ENCODE data around the gene PCED1B. TPM values are rescaled to one million over a fixed set of nuclear protein-coding genes. Genes with fewer than 3 reads are reported as not detected.

The PCED1B gene
- total RNA-seq, 2 donors from 2014 or later: 2.3 to 14.2 TPM

- 100% methylated on average over 2 of the region's 2 CpGs for WGBS, 2 donors
- no peak overlapping the region for H3K4me3 ChIP-seq
- TF ChIP-seq POLR2A (IDR thresholded peaks at IDR 0.05) (no peak), CTCF (IDR thresholded peaks at IDR 0.05) (no peak)
- DNase-seq (no peak), ATAC-seq (no peak)
- H3K36me3 ChIP-seq (replicated peaks in 1 of 2; ENCODE audit: insufficient read depth in 1 of 2, low read depth in 2 of 2): no peaks in the 10 kb centered on the region
- H3K9me3 ChIP-seq: no peaks in the 10 kb centered on the region
- no peak overlapping the region for H3K27ac ChIP-seq
- peaks cover 29% of the 10 kb centered on the region for H3K4me1 ChIP-seq
- intact Hi-C loops (cut with DNase I): no loop called here
- no peaks in the 10 kb centered on the region for H3K27me3 ChIP-seq
Observed at GRCh38 chr12:47221256-47222023, 142.0 kb downstream of the PCED1B start.

DNA sequence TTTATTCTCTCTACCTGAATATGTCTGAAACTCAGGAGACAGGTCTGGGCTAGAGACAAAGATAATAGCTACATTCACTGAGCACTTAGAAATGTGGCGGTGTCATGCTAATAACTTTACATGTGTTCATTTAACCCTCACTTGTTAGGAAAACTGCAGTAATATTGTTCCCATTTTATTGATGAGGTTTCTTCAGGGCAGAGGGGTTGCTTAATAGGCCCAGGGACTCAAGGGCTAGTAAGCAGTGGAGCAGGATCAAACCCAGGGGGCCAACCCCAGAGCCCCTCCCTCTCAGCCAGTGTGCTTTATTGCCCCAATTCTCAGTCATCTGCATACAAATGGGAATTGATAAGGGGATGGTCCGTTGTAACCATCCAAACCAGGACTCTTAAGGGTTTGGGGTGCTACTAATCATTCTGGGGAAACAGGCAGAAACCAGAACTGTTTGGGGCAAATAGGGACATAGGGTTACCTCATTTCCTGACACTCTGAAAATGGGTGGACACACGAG lies 143.2 kb downstream of the PCED1B start:
- TF ChIP-seq POLR2A (IDR thresholded peaks at IDR 0.05) (no peak), CTCF (IDR thresholded peaks at IDR 0.05) (no peak)
- Histone ChIP-seq H3K4me3 (no peak overlapping the region), H3K9me3 (no peaks in the 10 kb centered on the region), H3K27me3 (no peaks in the 10 kb centered on the region), H3K36me3 (replicated peaks in 1 of 2; ENCODE audit: insufficient read depth in 1 of 2, low read depth in 2 of 2) (no peaks in the 10 kb centered on the region), H3K27ac (peak overlapping the region in 3 of 4 donors; percentile 32 to 77 (median 73)), H3K4me1 (peaks cover 29% of the 10 kb centered on the region)
- WGBS, 2 donors: 68 to 79% methylated on average over 3 of the region's 3 CpGs
- DNase-seq: no peak
- ATAC-seq: no peak
- intact Hi-C loops (cut with DNase I): no loop called here

DNA sequence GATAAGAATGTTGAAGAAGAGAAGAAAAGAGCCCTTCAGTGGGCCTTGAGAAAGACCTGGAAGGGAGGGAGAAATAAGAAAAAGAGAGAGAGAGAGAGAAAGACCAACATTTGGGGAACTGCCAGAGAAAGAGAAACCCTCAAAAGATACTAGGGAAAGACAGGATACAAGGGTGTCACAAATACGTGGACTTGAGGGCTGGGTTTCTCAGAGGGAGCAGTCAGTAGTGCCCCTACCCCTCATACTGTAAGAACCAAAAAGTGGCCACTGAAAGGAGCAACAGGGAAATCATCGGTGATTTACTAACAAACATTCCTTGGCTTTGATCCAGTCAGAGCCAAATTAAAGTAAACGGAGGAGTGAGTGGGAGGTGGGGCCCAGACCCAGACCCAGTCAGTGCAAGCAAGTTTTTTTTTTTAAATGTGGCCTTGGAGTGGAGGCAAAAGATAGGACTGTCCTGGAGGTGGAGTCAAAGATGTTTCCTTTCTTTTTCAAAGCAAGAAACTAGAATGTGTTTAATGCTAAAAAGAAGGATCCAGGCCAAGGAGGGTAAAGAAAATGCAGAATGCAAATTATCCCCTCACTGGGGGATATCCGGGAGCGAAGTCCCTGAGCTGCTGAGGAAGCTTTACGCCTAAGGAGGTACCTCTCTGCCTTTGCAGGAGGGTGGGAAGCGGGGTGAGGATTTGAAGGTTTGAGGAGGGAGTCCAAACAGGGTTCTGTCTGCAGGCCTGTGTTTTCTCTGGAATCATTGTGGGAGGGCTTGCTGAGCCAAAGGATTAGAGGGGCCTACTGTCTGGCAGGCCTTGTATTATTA lies 143.8 kb downstream of the PCED1B start:
- WGBS, 2 donors: 39 to 51% methylated on average over 7 of the region's 7 CpGs
- H3K27me3 ChIP-seq: no peaks in the 10 kb centered on the region
- intact Hi-C loops (cut with DNase I): no loop called here
- no peak overlapping the region for H3K4me3 ChIP-seq
- no peaks in the 10 kb centered on the region for H3K9me3 ChIP-seq
- no peak for TF ChIP-seq CTCF (IDR thresholded peaks at IDR 0.05)
- no peaks in the 10 kb centered on the region for H3K36me3 ChIP-seq (replicated peaks in 1 of 2; ENCODE audit: insufficient read depth in 1 of 2, low read depth in 2 of 2)
- ATAC-seq: peak; percentile 31
- H3K27ac ChIP-seq: peak overlapping the region in 3 of 4 donors; percentile 32 to 77 (median 73)
- H3K4me1 ChIP-seq: peaks cover 29% of the 10 kb centered on the region
- no peak for DNase-seq

- intact Hi-C loops (cut with DNase I): no loop called here
Observed at GRCh38 chr12:47223848-47224213, 144.4 kb downstream of the PCED1B start.

More at GRCh38 chr12:47223848-47224213, 144.4 kb downstream of the PCED1B start:
- no peak for TF ChIP-seq POLR2A (IDR thresholded peaks at IDR 0.05)
- TF ChIP-seq CTCF (IDR thresholded peaks at IDR 0.05): peak in 2 of 7 experiments; percentile 4 to 9
- DNase-seq (peak; percentile 62 to 84 (median 72)), ATAC-seq (peak; percentile 83)
- H3K9me3 ChIP-seq: no peaks in the 10 kb centered on the region
- peak overlapping the region in 3 of 4 donors; percentile 32 to 77 (median 73) for H3K27ac ChIP-seq
- WGBS, 2 donors: 3 to 13% methylated on average over 4 of the region's 4 CpGs
- H3K4me3 ChIP-seq: no peak overlapping the region
- peaks cover 29% of the 10 kb centered on the region for H3K4me1 ChIP-seq
- no peaks in the 10 kb centered on the region for H3K36me3 ChIP-seq (replicated peaks in 1 of 2; ENCODE audit: insufficient read depth in 1 of 2, low read depth in 2 of 2)
- H3K27me3 ChIP-seq: no peaks in the 10 kb centered on the region
